Measurements from ENCODE around the gene FAM240B. TPM values are rescaled to one million over a fixed set of nuclear protein-coding genes. Genes with fewer than 3 reads are reported as not detected.

FAM240B gene
- polyA plus RNA-seq, 1 donor: 0.14 TPM

- DNase-seq (ENCODE audit: low read depth): no peak
These were observed 19.2 kb downstream of the FAM240B start for GRCh38 chr9:38700695-38701094.

DNA sequence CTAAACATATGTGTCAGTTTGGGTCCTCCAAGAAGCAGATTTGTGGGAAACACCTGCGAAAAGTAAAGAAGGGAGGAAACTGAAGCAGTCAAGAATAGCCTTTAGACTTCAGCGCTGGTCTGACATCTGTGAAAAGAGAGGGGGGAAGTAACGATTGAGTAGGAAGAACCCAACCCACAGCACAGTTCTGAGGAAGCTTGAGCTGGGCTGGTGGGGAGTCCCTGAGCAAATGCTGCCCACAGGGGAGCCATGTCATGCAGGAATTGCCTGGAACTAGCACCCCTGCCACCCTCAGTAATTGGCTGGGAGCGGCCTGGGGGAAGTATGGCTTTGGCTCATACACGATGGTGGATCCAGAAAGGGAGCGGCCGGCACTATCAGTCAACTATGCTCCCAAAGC, 20.6 kb downstream of the FAM240B start:
- no peak for DNase-seq (ENCODE audit: low read depth)

GRCh38 chr9:38697776-38698300, 22.1 kb downstream of the FAM240B start:
- no peak for DNase-seq (ENCODE audit: low read depth)

DNA sequence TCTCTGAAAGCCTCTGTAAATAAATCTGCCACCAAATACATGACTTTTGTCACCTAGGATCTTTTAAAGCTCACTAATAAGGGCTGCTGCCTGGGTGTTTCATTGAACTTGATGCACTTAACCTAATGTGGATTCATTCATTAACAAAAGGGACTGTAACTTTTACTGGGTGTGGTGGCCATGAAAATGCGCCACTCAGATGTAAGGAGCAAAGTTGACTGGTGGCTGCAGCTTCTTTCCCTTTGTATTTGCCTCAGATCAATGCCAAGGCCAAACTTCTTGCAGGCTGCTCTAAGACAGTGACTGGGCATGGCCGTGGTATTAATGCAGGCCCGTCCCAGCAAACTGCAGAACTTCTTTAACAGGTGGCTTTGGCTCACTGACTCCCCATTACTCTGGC, 22.9 kb downstream of the FAM240B start:
- DNase-seq (ENCODE audit: low read depth): no peak

DNA sequence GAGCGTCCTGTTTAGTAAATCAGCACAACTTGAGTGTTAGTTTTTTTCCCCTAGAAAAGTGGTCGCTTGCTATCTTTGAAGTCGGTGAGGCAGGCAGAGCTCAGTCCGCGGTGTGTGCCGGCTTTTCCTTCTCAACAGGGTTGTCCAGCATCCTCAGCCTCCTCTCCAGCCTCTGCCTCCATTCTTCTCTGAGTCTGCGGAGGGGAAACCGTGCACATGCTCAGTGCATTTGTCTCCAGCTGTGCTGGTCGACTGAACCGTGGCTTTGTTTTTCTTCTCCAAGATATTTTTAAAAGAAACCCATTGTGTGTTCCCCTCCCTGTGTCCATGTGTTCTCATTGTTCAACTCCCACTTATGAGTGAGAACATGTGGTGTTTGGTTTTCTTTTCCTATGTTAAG, 25.3 kb downstream of the FAM240B start:
- DNase-seq (ENCODE audit: low read depth): no peak

DNA sequence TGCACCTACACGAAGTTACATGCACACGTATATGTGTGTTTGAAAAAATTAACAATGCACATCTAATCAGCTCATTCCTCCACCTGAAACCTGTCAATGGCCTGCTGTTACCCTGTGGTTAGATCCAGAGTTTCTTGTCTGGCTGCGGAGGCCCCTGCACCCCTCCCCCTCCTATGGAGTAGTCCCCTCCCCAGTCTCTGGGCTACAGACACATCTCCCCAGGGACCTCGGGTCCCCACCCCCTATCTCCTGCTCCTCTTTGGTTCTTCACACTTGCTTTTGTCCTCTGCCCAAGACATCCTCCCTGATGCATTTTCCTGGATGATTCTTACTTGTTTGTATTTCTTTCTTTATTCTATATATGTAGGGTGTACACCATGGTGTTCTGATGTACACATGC, 27.2 kb downstream of the FAM240B start:
- DNase-seq (ENCODE audit: low read depth): no peak

DNA sequence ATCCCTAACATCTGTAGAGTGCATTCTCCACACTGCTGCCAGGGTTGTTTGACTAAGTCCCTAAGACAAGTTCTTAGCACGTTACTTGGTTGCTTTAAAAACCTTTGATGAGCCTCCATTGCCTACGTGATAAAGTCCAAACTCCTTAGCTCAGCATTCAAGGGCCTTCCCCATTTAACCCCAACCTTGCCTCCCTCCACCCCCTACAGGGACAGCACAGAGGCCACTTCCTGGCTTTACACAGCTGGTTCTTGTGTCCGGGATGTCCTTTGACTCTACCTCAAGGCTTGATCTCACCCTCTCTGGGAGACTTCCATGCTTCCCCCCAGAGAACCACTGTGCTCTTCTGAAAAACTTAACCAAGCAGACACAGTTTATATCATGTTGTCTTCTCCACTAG, 29.4 kb downstream of the FAM240B start:
- DNase-seq (ENCODE audit: low read depth): no peak

DNA sequence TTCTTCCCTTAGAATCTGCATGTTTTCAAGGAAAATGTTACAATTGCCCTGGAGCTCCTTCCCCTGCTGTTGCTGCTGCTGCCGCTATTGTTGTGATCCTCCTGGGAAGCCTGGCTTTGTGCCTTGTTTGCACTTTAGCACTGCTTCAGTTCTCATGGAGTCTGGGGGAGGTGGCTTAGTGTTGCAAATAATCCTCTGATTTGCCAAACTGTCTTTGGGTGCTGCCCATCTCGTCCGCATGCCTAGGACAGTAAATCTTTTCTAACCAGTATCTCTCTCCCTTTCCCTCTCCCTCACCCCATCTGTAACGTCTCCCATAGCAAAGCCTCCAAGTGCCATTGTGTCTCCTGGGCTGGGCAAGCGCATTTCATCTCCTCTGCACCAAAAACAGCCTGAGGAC, 30.3 kb downstream of the FAM240B start:
- no peak for DNase-seq (ENCODE audit: low read depth)

DNA sequence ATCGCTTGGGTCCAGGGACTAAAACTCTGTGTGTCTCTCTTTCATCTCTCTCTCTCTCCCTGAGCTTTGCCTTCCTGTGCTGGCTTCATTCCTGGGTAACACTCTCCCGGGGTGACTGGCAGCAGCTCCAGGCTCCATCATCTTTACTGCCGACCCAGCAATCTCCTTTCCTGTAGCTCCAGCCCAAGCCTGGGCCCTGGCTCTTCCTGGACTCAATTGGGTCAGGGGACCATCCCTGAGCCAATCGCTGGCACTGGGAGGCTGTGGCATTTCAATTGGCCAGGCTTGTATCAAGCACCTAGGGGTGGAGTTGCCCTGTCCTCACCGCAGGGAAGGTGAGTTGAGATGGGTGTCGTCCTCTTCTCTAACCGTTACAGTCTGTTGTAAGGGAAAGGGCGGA, 31.9 kb downstream of the FAM240B start:
- no peak for DNase-seq (ENCODE audit: low read depth)

DNA sequence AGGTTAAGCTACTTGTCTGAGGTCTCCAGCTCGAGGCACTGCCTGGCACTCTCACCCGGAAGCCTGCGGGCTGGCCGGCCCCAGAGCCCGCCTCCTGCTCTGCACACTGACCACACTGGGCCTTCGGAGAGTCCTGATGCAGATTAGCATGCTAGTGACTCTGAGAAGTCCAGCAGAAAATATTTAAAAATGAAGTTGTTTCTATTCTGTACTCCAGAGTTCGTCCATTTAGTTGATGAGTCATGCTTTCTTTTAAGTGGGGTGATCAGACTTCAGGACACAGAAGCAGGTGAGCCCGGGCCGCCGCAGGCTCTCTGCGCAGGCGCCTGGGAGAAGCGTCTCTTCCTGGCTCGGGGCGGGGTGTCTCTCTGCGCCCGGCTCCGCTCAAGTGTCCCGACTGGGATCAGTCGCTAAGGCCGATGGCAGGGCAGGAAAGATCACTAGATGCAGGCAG, 32.5 kb downstream of the FAM240B start:
- no peak for DNase-seq (ENCODE audit: low read depth)

DNA sequence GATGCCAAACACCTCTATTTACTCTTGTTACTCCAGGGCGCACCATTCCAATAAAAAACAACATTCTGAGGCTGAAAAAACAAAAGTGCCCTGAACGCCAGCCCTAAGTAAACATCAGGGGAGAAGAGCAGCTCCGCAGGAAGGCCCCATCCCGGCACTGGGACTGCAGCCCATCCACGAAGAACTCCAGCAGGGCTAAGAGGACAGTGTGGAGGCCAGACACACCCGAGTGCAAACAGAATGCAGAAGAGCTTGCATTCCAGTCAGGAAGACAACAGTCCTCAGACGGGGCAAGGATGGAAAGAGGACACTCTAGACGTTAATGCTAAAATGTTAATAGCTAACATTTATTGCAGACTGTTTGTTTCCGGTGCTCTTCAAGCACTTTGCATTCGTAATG, 33.0 kb downstream of the FAM240B start:
- DNase-seq (ENCODE audit: low read depth): no peak

DNA sequence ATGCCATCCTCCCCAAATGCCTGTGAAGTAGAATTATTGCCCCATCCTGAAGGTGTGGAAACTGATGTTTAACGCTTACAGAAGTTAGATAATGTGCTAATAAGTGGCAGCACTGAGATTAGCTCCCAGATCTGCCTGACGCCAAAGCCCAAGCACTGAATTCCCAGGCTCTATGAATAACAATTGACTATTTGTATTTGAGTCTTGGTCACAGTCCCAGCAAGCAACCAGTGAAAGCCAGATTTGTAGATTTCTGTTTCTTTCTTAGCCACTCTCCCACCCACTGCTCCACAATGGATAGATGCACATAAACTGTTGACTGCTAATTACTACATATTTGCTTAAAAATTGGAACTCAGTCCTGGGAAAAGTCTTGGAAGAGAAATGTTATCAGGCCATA, 34.4 kb downstream of the FAM240B start:
- DNase-seq (ENCODE audit: low read depth): no peak

GRCh38 chr9:38683336-38683735, 36.6 kb downstream of the FAM240B start:
- DNase-seq (ENCODE audit: low read depth): no peak

DNA sequence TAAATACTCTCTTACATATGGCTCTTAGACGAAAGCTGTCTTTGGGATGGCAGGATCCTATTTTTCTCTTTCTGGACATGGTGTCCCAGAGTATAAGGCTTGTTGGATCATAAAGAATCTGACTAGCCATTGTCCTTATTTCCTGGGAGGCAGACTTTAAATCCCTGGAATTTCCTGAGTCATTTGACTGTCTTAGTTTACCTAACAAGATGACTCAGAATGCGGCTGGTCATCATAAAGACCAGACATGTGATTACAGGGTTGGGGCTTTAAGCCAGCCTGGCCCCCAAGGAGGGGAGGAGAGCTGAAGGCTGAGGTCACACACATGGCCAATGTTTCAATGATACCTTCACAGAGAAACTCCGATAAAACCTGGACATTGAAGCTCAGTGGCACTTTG, 37.2 kb downstream of the FAM240B start:
- peak; percentile 11 for DNase-seq (ENCODE audit: low read depth)

GRCh38 chr9:38681747-38682227, 38.1 kb downstream of the FAM240B start:
- DNase-seq (ENCODE audit: low read depth): no peak

DNA sequence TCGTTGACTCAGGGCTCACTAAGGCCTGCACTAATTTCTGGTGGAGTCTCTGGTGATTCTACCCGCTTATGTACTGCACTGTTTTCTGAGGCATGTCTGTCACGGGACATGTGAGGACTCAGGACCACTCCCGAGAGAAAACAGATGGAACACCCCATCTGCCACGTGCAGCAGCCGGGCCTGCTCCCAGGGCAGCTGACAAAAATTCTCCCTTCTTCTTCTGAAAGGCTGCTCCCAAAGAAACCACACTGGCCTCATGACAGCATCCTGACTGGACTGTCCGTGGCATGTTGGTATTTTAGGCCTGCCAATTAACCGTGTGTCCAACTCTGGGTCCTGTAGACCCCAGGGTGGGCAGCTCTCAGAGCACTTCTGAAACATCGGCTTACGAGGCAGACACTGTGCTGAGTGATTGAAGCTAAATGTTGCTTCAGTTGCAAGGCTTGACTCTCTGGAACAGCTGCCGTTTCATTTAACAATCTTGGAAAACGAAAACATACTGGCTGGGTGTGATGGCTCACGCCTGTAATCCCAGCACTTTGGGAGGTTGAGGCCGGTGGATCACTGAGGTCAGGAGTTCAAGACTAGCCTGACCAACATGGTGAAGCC, 39.0 kb downstream of the FAM240B start:
- peak; percentile 2 for DNase-seq (ENCODE audit: low read depth)

DNA sequence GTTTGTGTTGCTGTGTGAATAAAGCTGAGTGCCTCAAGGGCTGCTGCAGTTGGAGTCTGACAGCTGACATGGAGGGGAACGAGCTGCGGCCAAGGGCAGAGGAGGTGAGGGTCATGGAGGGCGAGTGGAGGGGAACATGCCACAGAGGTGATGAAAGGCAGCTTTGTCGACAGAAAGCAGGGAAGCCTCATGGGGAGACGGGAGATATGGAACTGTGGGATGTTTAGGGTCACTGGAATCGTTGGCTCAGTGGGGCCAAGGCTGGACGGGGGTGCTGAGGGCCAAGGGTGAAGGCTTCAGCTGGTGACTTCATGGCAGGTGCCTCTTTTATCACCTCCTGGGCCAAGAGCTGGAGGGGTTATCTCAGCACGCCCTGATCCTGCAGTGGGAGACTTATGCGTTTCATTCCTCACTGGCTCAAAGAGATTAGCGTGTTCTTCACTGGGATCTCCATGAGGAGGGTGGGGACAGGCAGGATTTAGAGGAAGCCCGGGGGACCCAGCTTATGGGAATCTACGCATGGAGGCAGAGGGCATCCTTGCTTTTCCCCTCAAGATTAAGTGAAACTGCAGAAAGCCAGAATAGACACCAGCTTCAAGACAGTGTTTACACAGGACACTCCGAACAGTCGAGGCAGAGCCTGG, 42.2 kb downstream of the FAM240B start:
- no peak for DNase-seq (ENCODE audit: low read depth)

- no peak for DNase-seq (ENCODE audit: low read depth)
These were observed 44.1 kb downstream of the FAM240B start for GRCh38 chr9:38675831-38676230.

DNA sequence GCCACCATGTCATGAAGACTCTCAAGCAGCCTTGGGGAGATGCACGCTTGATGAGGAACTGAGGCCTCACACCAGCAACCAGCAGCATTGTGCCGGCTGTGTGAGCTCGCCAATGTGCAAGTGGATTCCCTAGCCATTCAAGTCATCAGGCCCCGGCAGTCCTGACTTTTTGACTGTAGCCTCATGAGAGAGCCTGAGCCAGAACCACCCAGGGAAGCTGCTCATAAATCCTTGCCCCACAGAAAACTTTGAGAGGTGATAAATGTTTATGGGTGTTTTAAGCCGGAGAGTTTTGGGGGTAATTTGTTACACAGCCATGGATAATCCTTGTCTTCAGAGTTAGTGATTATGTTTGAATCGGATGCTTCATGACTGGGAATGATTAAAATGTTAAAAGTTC, 44.7 kb downstream of the FAM240B start:
- DNase-seq (ENCODE audit: low read depth): no peak

- no peak for DNase-seq (ENCODE audit: low read depth)
These were observed 46.3 kb downstream of the FAM240B start for GRCh38 chr9:38673399-38674193.

DNA sequence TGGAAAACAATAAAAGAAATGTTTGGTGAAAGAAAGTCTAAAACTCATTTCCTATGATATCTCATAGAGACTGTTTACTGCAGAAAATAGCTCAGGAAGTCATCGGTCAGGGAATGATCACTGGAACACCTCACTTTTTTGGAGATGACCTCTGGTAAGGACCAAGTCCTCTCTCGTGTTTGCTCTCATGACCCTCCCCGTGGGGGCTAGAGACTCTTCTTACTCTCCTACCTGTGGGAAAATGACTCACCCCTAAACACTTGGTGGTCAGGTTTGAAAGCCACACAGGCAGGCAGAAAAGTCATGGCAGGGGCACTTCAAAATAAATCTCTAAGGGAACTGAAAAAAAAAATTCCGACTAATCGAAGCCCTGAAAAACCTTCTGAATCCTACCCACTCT, 48.2 kb downstream of the FAM240B start:
- DNase-seq (ENCODE audit: low read depth): no peak

DNA sequence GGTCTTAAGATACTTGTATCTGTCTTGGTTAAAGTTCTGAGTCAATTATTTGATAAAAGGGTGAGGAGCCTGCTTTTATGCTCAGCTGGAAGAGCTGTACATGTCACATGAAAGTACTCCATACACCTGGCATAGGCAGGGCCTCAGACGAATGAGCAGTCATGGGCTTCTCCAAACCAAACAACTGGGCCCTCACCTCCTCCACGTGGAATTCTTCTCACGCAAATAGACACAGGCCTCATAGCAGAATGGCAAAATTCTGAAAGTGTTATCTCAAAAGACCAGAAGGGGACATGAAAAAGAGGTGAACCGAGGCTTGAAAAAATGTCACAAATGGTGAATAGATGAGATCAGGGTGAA, 48.6 kb downstream of the FAM240B start:
- no peak for DNase-seq (ENCODE audit: low read depth)
